Fibroblast of lung (primary cell): Measurements from ENCODE around the gene TUBG1. TPM values are rescaled to one million over a fixed set of nuclear protein-coding genes. Genes with fewer than 3 reads are reported as not detected.

Source experiments
- DNase-seq, 2 donors: peaks; one replicate each; pipeline versions ENCODE4 v3.0.0 to v3.0.0-alpha.2; 2010; ENCODE audit warnings: low read depth in 2 of 2
- H2AFZ ChIP-seq: 2 replicates; pipeline ENCODE4 v1.5.1; 2012; ENCODE audit warnings: low read length, control low read depth, inconsistent platforms
- H3K27ac ChIP-seq: 2 replicates; pipeline ENCODE4 v1.5.1; 2011; ENCODE audit warnings: low read length, control low read depth; ENCODE audit not compliant: insufficient read depth
- H3K27me3 ChIP-seq: 2 replicates; pipeline ENCODE4 v1.5.1; 2011; ENCODE audit warnings: mild to moderate bottlenecking, low read length; ENCODE audit not compliant: control insufficient read depth, insufficient read depth
- H3K36me3 ChIP-seq: 2 replicates; pipeline ENCODE4 v1.5.1; 2011; ENCODE audit warnings: low read length; ENCODE audit not compliant: control insufficient read depth, insufficient read depth
- H3K4me1 ChIP-seq: 2 replicates; pipeline ENCODE4 v1.5.1; 2011; ENCODE audit warnings: low read length; ENCODE audit not compliant: control insufficient read depth, insufficient read depth; ENCODE audit errors: extremely low read depth
- H3K4me2 ChIP-seq: 2 replicates; pipeline ENCODE4 v1.5.1; 2011; ENCODE audit warnings: low read length, control low read depth; ENCODE audit not compliant: insufficient read depth; ENCODE audit errors: extremely low read depth
- H3K4me3 ChIP-seq, 4 experiments: fragments of 200-600 bp in 1 of 4; sonication (generic) in 1 of 4; replicated peaks in 1 of 4; 2 replicates each; pipeline ENCODE4 v1.5.1; 2011 to 2016; ENCODE audit warnings: low read length in 4 of 4, low read depth in 3 of 4, mild to moderate bottlenecking in 3 of 4, control low read depth in 2 of 4, inconsistent platforms in 1 of 4, mixed read lengths in 1 of 4; ENCODE audit not compliant: insufficient read depth in 1 of 4; ENCODE audit errors: control extremely low read depth in 1 of 4
- H3K79me2 ChIP-seq: 2 replicates; pipeline ENCODE4 v1.5.1; 2012; ENCODE audit warnings: mild to moderate bottlenecking, low read length, inconsistent platforms; ENCODE audit not compliant: control insufficient read depth, insufficient read depth
- H3K9ac ChIP-seq: 2 replicates; pipeline ENCODE4 v1.5.1; 2011; ENCODE audit warnings: mild to moderate bottlenecking, low read length, control low read depth; ENCODE audit not compliant: insufficient read depth
- H3K9me3 ChIP-seq: 2 replicates; pipeline ENCODE4 v1.5.1; 2012; ENCODE audit warnings: low read depth, low read length; ENCODE audit not compliant: control insufficient read depth, insufficient read depth
- H4K20me1 ChIP-seq: 2 replicates; pipeline ENCODE4 v1.5.1; 2011; ENCODE audit warnings: low read length; ENCODE audit not compliant: control insufficient read depth, insufficient read depth; ENCODE audit errors: extremely low read depth
- CTCF ChIP-seq, 2 donors: IDR thresholded peaks in 1 of 2; conservative IDR thresholded peaks in 1 of 2; 1 replicate in 1 of 2; 2 replicates in 1 of 2; pipeline ENCODE4 v1.5.1; 2011 to 2012; ENCODE audit warnings: low read length in 2 of 2, control low read depth in 1 of 2, inconsistent platforms in 1 of 2, low read depth in 1 of 2, mild to moderate bottlenecking in 1 of 2
- EZH2 ChIP-seq: IDR thresholded peaks from 2 replicates; pipeline ENCODE4 v1.5.1; 2012; ENCODE audit warnings: low read length, control low read depth, mild to moderate bottlenecking; ENCODE audit errors: missing control alignments
- polyA plus RNA-seq, 2 donors: library from polyadenylated mRNA; depleted of rRNA in 1 of 2; stranded (reverse) in 1 of 2; unstranded in 1 of 2; fragments of >200 nt; gene quantifications; 2 replicates each; pipeline ENCODE4 v1.2.1, GENCODE V29; 2011 to 2012; ENCODE audit warnings: missing spikeins in 1 of 2
- total RNA-seq: library from RNA; depleted of rRNA; stranded (reverse); fragments of >200 nt; gene quantifications from 2 replicates; pipeline ENCODE4 v1.2.1, GENCODE V29; 2014

TUBG1 gene
- total and polyA plus RNA-seq, 2 donors (not counting 1 experiment from before 2014, with no cell fraction given), result 16.7 to 60.0 TPM

DNA sequence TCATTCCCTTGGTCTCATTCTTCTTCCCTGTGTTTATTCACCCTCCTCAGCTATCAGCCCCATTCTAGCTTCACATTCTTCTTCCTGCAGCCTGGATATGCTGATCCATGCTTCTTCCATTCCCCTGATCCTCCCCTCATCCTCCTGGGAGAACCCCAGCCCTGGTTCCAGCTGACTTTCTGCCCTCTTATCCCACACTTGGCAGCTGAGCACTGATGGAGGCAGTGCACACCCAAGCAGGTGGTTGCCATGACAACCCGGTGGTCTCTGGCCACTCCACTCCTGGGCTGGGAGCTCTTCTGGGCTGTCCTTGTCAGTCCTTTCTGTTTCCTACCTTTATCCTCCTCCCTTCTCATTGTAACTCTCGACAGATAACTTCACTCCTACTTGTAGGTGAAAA lies 32.9 kb downstream of the TUBG1 start:
- Histone ChIP-seq H3K79me2 (no peaks in the 10 kb centered on the region), H4K20me1 (no peaks in the 10 kb centered on the region), H3K9ac (no peak overlapping the region), H3K4me1 (no peaks in the 10 kb centered on the region), H3K36me3 (no peaks in the 10 kb centered on the region), H3K4me2 (no peak overlapping the region), H3K4me3 (no peak overlapping the region), H3K27me3 (peaks cover 10% of the 10 kb centered on the region), H3K27ac (no peak overlapping the region), H3K9me3 (no peaks in the 10 kb centered on the region), H2AFZ (no peak overlapping the region)
- TF ChIP-seq CTCF (conservative IDR thresholded peaks at IDR 0.05 in 1 of 2, IDR thresholded peaks at IDR 0.05 in 1 of 2; ENCODE audit: low read depth in 1 of 2, low read length in 2 of 2) (no peak), EZH2 (no peak)
- DNase-seq, result no peak

GRCh38 chr17:42647778-42648177 lies 38.3 kb downstream of the TUBG1 start:
- Histone ChIP-seq H4K20me1 (no peaks in the 10 kb centered on the region), H3K9ac (no peak overlapping the region), H3K4me3 (no peak overlapping the region), H3K9me3 (no peaks in the 10 kb centered on the region), H3K36me3 (no peaks in the 10 kb centered on the region), H3K79me2 (no peaks in the 10 kb centered on the region), H3K27ac (no peak overlapping the region), H3K27me3 (peaks cover 4% of the 10 kb centered on the region), H3K4me1 (no peaks in the 10 kb centered on the region), H2AFZ (no peak overlapping the region), H3K4me2 (no peak overlapping the region)
- DNase-seq, result no peak
- TF ChIP-seq EZH2, result no peak
- no peak for TF ChIP-seq CTCF (conservative IDR thresholded peaks at IDR 0.05 in 1 of 2, IDR thresholded peaks at IDR 0.05 in 1 of 2; ENCODE audit: low read depth in 1 of 2, low read length in 2 of 2)

DNA sequence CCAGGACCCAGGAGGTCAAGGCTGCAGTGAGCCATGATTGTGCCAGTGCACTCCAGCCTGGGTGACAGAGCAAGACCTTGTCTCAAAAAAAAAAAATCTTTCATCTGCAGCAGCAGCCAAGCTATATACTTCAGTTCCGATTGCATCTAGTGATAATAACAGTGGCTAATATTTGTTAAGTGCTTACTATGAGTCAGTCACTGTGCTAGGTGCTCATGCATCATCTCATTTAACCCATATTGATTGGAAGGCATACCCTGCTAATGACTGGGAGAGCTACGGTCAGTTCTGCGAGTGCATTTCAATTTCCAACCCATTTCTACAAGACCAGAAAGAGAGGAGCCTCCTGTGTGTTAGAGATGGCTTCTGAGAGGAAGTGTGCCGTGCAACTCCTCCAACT lies 41.9 kb downstream of the TUBG1 start:
- no peaks in the 10 kb centered on the region for H3K27me3 ChIP-seq
- H3K4me3 ChIP-seq, result no peak overlapping the region
- no peak overlapping the region for H3K9ac ChIP-seq
- H2AFZ ChIP-seq, result no peak overlapping the region
- H4K20me1 ChIP-seq, result no peaks in the 10 kb centered on the region
- H3K36me3 ChIP-seq, result no peaks in the 10 kb centered on the region
- DNase-seq, result no peak
- no peaks in the 10 kb centered on the region for H3K79me2 ChIP-seq
- no peak overlapping the region for H3K4me2 ChIP-seq
- H3K9me3 ChIP-seq, result no peaks in the 10 kb centered on the region
- no peak for TF ChIP-seq EZH2
- TF ChIP-seq CTCF (conservative IDR thresholded peaks at IDR 0.05 in 1 of 2, IDR thresholded peaks at IDR 0.05 in 1 of 2; ENCODE audit: low read depth in 1 of 2, low read length in 2 of 2), result no peak
- peaks cover 6% of the 10 kb centered on the region for H3K4me1 ChIP-seq
- H3K27ac ChIP-seq, result no peak overlapping the region
